Activated CD4-positive, CD25-positive, alpha-beta regulatory T cell treated with anti-CD3 and anti-CD28 coated beads, Interleukin-2, amount 50 U/mL, for 24 hours (primary cell): ENCODE data around the gene ST6GALNAC1.

Experiments used
- ATAC-seq, 2 donors: fragments of 150-1000 bp; cut with Tn5 transposase; one replicate each; pipeline ENCODE4 v1.10.0; 2021; ENCODE audit warnings: mild to moderate bottlenecking in 1 of 2, moderate library complexity in 1 of 2

The ST6GALNAC1 gene

DNA sequence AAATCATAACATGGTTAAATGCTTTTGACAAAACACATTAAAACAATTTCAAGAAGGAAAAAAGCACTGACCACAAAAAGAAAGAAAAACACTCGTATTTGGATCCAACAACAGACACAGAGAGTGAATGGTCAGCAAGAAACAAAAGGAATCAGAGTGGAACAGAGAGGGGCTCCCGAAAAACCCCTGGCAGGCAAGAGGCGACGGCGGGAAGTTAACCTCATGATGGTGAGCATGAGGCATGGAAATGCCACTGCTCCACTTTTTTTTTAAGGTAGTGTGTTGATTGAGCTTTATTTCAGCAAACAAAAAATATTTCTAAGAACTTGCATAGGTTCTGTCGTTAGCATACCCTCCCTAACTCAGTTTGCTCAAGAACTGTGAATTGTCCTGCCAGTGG is 32.1 kb upstream of the ST6GALNAC1 start:
- ATAC-seq: no peak

- ATAC-seq: no peak
These were observed 31.0 kb upstream of the ST6GALNAC1 start for GRCh38 chr17:76674600-76674999.

DNA sequence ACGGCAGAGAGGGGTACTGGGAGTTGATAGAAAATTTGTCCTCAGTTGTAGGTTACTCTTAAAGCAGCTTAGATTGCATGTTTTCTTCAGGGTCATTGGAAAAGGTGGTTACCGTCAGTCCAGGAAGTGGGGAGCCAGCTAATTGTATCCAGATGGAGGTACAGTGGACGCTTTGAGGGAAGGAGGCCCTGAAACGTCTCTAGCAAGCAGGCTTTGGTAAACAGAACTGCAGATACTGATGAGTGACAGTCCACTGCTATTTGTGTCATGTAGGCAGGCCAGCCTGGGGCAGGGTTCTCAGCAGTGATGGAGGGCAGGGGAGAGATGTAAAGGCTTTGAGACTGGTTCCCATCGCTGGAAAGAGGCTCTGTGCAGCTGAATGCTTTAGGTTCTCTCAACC is 30.2 kb upstream of the ST6GALNAC1 start:
- ATAC-seq: no peak

GRCh38 chr17:76672892-76673291 is 29.3 kb upstream of the ST6GALNAC1 start:
- ATAC-seq: no peak

DNA sequence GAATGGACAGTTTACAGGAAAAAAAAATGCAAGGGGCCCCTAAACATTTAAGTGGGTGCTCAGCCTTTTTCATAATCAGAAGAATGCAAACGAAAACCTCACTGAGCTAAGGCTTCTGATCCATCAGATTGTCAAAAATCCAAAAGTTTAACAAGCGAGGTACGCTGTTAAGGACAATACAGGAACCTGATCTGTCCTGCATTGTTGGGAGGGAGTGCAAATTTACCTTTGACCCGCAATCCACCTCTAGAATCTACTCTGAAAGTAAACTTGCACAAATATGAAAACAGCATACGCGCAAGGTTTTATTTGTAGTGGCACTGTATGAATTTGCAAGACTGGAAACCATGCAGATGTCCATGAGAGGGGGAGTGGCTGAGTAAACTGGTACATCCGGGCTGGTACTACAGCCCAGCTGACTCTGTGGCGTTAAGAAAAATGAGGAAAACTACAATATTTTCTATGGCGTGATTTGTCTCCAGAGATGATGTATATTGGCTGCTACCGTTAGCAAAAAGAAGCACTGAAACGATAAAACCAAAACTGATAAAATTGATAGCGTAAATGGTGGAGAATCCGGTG is 28.8 kb upstream of the ST6GALNAC1 start:
- ATAC-seq: no peak

GRCh38 chr17:76671912-76672262 is 28.3 kb upstream of the ST6GALNAC1 start:
- ATAC-seq: no peak

- peak; percentile 99 for ATAC-seq
These were observed 27.8 kb upstream of the ST6GALNAC1 start for GRCh38 chr17:76671123-76671911.

- ATAC-seq: no peak
These were observed 27.2 kb upstream of the ST6GALNAC1 start for GRCh38 chr17:76670718-76671122.

DNA sequence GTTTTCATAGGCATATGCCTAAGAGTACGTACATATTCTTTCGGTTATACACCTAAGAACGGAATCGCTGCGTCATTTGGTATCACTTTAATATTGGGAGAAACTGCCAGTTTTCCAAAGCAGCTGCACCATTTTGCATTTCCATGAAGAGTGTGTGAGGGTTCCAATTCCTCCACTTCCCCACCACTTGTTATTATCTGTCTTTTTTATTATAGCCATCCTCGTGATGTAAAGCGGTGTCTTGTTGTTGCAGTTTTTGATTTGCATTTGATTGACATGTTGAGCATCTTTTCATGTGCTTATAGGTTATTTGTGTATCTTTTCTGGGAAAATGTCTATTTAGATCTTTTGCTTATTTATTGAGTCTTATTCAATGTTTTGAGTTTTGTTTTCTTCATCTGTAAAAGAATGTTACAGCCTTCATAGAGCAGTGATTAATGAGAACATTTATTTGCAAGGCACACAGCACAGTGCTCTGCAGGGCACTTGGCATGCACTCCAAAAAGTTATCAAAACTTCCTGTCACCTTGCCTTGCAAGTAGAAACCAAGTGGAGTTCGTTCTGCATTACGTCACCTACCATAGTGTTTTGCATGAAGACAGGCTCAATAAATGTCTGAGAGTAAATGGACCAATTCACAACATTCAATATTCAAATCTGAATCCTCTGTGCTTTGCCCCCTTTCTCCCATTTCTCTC is 26.6 kb upstream of the ST6GALNAC1 start:
- ATAC-seq: no peak

GRCh38 chr17:76667786-76668453 is 24.4 kb upstream of the ST6GALNAC1 start:
- no peak for ATAC-seq

DNA sequence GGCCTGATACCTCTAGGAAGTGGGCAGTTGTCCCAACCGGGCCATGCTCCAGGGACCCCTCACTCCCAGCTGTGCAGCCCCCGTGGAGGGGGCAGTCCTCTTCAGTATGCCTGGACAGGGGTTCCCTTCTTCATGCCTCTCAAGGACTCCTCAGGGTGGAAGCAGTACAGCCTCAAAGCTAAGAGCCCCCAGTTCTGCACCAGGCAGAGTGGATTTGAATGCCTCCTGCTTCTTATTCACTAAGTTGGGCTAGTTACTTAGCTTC is 23.9 kb upstream of the ST6GALNAC1 start:
- no peak for ATAC-seq

GRCh38 chr17:76660656-76661042 is 17.1 kb upstream of the ST6GALNAC1 start:
- no peak for ATAC-seq

GRCh38 chr17:76659928-76660655 is 16.5 kb upstream of the ST6GALNAC1 start:
- ATAC-seq: peak; percentile 61 to 83

GRCh38 chr17:76658242-76658662 is 14.7 kb upstream of the ST6GALNAC1 start:
- ATAC-seq: no peak

- ATAC-seq: no peak
These were observed 14.1 kb upstream of the ST6GALNAC1 start for GRCh38 chr17:76657505-76658241.

DNA sequence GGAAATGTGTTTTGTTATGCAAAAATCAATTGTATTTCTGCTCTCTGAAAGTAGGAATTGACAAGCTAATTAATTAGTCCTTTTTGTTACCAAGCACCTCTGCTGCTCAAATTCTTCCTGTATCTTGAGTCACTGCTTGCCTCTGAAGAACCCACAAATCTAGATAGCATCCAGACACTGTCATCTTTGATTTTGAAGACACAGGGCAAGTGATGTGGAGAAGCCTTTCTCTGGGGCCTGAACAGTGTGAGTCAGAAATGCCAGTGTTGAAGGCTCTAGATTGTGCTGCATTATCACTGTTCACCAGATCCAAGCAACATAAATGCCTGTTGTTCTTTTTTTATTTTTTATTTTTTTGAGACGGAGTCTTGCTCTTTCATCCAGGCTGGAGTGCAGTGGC is 10.9 kb upstream of the ST6GALNAC1 start:
- peak in 1 of 2 donors; percentile 55 for ATAC-seq

GRCh38 chr17:76650504-76650903 is 6.9 kb upstream of the ST6GALNAC1 start:
- ATAC-seq: no peak

DNA sequence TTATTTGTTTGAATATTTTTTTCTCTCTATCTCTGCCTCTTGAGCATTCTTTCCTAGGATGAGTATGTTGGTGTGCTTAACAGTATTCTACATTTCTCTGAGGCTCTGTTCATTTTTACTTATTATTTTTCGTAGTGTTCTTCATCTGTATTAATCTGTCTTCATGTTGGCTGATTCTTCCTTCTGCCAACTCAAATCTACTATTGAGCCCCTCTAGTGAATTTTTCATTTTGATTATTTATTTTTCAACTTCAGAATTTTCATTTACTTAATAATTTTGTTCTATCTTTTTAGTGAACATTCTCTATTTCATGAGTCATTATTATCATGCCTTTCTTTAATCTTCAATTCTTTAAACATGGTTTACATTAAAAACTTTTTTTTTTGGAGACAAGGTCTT is 3.2 kb upstream of the ST6GALNAC1 start:
- no peak for ATAC-seq

DNA sequence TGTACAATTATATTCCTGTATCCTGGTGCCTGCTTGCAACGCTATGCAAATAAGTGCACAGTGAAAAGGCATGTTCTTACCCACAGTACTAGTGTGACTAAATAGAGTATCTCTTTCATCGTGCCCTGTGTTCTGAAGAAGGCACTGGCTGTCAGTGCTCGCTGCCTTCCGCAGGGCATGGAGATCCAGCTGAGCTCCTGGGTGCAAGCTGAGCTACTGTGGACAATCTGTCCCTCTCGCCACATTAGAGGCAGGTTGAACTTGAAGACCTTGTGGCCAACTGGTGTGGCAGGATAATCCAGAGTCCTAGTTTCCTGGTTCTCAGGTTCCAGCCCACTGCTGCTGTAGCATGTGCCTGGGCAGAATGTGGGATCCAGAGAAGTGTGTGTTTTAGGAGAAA is 1.9 kb upstream of the ST6GALNAC1 start:
- no peak for ATAC-seq

DNA sequence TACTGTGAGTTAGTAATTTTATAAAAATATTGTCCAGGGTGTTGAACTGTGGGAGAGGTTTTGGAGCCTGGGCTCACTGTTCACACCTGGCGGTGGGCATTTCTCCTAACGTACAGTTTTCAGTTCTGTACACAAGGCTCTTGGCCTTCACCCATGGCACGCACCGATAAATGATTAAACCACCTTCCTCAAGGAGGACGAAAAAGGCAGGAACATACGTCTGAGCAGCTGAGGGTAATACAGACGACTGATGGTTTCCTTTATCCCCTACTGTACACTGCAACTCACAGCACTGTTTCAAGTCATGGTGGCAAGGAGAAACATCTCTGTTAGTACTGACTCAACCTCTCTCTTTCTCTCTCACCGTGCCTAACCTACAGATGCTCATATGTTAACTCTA is 1.4 kb upstream of the ST6GALNAC1 start:
- no peak for ATAC-seq

- no peak for ATAC-seq
These were observed 563 bp downstream of the ST6GALNAC1 start for GRCh38 chr17:76642994-76643393.

DNA sequence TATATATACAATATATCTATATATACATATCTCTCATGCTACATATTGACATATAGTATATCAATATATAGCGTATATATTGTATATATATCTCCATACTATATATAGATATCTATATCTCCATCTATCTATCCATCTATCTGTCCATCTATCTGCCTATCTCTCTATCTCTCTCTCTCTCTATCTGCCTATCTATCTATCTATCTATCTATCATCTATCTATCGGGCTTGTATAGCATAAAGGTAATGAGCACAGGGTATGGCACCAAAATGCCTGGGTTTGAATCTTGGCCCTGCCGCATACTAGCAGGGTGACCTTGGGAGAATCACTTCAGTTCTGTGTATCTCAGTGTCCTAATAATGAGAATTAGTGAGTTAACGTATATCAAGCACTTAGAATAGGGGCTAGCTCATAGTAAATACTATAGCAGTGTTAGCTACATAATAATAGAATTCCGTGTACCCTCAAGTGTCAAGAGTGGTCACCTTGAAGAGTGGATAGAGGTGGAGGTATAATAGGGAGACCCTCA is 1.5 kb downstream of the ST6GALNAC1 start:
- ATAC-seq: no peak
